ENCODE measurements around the gene TPM1. TPM values are rescaled to one million over a fixed set of nuclear protein-coding genes. Genes with fewer than 3 reads are reported as not detected.

TPM1 gene
- polyA plus RNA-seq, 4 donors, result 269 to 542 (median 382) TPM

DNA sequence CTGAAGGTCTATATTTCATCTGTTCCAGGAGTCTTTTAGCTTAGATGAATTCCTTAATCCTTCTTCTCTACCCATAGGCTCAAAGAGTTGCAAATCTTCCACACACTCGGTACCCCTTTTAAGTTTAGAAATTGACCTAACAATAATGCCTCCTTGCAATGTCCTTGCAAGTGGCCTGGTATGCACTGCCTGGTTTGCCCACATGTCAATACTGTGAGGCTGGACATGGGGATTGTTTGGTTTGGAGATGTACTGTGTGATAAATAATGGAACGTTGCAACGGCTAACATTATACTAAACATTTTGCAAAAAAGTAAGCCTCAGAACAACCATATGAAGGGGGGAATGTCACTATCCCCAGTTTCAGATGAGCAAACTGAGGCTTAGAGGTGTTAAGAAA is 22.4 kb upstream of the TPM1 start:
- no peaks in the 10 kb centered on the region for H3K36me3 ChIP-seq (ENCODE audit: control insufficient read depth in 3 of 3, insufficient read depth in 2 of 3, low read depth in 1 of 3, low read length in 3 of 3)
- peaks cover 0 to 6% of the 10 kb centered on the region in 2 donors for H3K9me3 ChIP-seq (ENCODE audit: control insufficient read depth in 2 of 2, insufficient read depth in 1 of 2, low read depth in 1 of 2, low read length in 1 of 2)
- no peak for FAIRE-seq
- no peak overlapping the region for H3K27ac ChIP-seq (ENCODE audit: low read depth in 1 of 3, low read length in 2 of 3)
- WGBS, 3 donors, result 59 to 68% (median 63%) methylated on average over 3 of the region's 3 CpGs
- no peaks in the 10 kb centered on the region for H3K27me3 ChIP-seq (ENCODE audit: control insufficient read depth in 3 of 3, insufficient read depth in 3 of 3, low read length in 3 of 3)
- no peak overlapping the region for H3K4me3 ChIP-seq (ENCODE audit: low read depth in 1 of 3, low read length in 3 of 3)
- H3K4me1 ChIP-seq (ENCODE audit: control insufficient read depth in 3 of 3, insufficient read depth in 2 of 3, low read depth in 1 of 3, low read length in 2 of 3), result peaks cover 0 to 14% (median 0%) of the 10 kb centered on the region in 3 donors
- no peak for DNase-seq

DNA sequence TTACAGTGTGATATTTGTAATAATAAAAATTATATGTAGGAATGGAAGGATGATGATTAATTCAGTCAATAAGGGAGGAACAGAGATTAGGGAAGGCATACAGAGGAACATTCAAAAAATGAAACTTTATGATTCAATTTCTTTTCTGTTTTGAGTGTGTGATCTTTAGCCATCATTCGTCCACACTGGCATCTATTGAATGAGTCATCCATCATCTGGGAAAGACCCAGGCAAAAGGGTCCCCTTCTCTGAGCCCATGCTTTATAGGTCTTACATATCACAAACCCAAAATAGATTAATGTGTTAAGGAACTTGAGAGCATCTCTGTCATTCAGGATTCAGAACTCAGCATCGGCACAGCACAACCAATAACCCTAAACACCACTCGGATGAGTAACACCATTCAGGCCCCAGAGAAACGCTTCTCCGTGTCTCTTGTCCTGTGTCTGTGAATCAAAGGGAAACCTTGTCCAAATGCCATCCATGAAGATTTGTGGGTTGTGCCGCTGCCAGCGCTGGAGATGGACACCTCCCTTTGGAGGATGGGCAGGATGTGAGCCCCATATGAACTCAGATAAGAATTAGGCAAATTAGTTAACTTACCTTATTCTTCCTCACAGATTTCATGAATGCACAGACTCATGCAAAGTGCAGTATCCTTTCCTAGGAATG is 21.7 kb upstream of the TPM1 start:
- DNase-seq (no peak), FAIRE-seq (no peak)
- WGBS, 3 donors, result 86 to 89% (median 87%) methylated on average over 7 of the region's 7 CpGs
- Histone ChIP-seq H3K4me1 (ENCODE audit: control insufficient read depth in 3 of 3, insufficient read depth in 2 of 3, low read depth in 1 of 3, low read length in 2 of 3) (peaks cover 0 to 9% (median 0%) of the 10 kb centered on the region in 3 donors), H3K9me3 (ENCODE audit: control insufficient read depth in 2 of 2, insufficient read depth in 1 of 2, low read depth in 1 of 2, low read length in 1 of 2) (peaks cover 0 to 6% of the 10 kb centered on the region in 2 donors), H3K27ac (ENCODE audit: low read depth in 1 of 3, low read length in 2 of 3) (no peak overlapping the region), H3K27me3 (ENCODE audit: control insufficient read depth in 3 of 3, insufficient read depth in 3 of 3, low read length in 3 of 3) (no peaks in the 10 kb centered on the region), H3K4me3 (ENCODE audit: low read depth in 1 of 3, low read length in 3 of 3) (no peak overlapping the region), H3K36me3 (ENCODE audit: control insufficient read depth in 3 of 3, insufficient read depth in 2 of 3, low read depth in 1 of 3, low read length in 3 of 3) (no peaks in the 10 kb centered on the region)

- no peak overlapping the region for H3K27ac ChIP-seq (ENCODE audit: low read depth in 1 of 3, low read length in 2 of 3)
- H3K4me3 ChIP-seq (ENCODE audit: low read depth in 1 of 3, low read length in 3 of 3), result no peak overlapping the region
- no peaks in the 10 kb centered on the region for H3K36me3 ChIP-seq (ENCODE audit: control insufficient read depth in 3 of 3, insufficient read depth in 2 of 3, low read depth in 1 of 3, low read length in 3 of 3)
- WGBS, 3 donors, result 78 to 85% (median 79%) methylated on average over 2 of the region's 2 CpGs
- no peak for DNase-seq
- H3K9me3 ChIP-seq (ENCODE audit: control insufficient read depth in 2 of 2, insufficient read depth in 1 of 2, low read depth in 1 of 2, low read length in 1 of 2), result peaks cover 0 to 6% of the 10 kb centered on the region in 2 donors
- no peaks in the 10 kb centered on the region for H3K4me1 ChIP-seq (ENCODE audit: control insufficient read depth in 3 of 3, insufficient read depth in 2 of 3, low read depth in 1 of 3, low read length in 2 of 3)
- FAIRE-seq, result no peak
- no peaks in the 10 kb centered on the region for H3K27me3 ChIP-seq (ENCODE audit: control insufficient read depth in 3 of 3, insufficient read depth in 3 of 3, low read length in 3 of 3)
These were observed 20.4 kb upstream of the TPM1 start for GRCh38 chr15:63022181-63022580.

DNA sequence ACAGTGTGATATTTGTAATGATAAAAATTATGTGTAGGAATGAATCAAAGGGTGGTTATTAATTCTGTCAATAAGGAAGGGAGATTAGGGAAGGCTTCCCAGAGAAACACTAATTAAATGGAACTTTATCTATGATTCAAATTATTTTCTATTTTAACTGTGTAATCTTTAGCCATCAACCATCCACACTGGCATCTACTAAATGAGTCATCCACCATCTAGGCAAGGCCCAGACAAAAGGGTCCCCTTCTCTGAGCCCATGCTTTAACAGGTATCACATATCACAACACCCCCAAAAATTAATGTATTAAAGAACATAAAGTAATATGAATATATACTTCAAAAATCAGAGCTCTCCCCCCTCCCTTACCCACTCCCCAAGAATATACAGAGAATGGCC is 19.9 kb upstream of the TPM1 start:
- H3K4me1 ChIP-seq (ENCODE audit: control insufficient read depth in 3 of 3, insufficient read depth in 2 of 3, low read depth in 1 of 3, low read length in 2 of 3), result no peaks in the 10 kb centered on the region
- H3K36me3 ChIP-seq (ENCODE audit: control insufficient read depth in 3 of 3, insufficient read depth in 2 of 3, low read depth in 1 of 3, low read length in 3 of 3), result no peaks in the 10 kb centered on the region
- no peak for FAIRE-seq
- no peak overlapping the region for H3K4me3 ChIP-seq (ENCODE audit: low read depth in 1 of 3, low read length in 3 of 3)
- DNase-seq, result no peak
- H3K27me3 ChIP-seq (ENCODE audit: control insufficient read depth in 3 of 3, insufficient read depth in 3 of 3, low read length in 3 of 3), result no peaks in the 10 kb centered on the region
- H3K27ac ChIP-seq (ENCODE audit: low read depth in 1 of 3, low read length in 2 of 3), result no peak overlapping the region
- peaks cover 0 to 6% of the 10 kb centered on the region in 2 donors for H3K9me3 ChIP-seq (ENCODE audit: control insufficient read depth in 2 of 2, insufficient read depth in 1 of 2, low read depth in 1 of 2, low read length in 1 of 2)

- no peaks in the 10 kb centered on the region for H3K4me1 ChIP-seq (ENCODE audit: control insufficient read depth in 3 of 3, insufficient read depth in 2 of 3, low read depth in 1 of 3, low read length in 2 of 3)
- no peak overlapping the region for H3K27ac ChIP-seq (ENCODE audit: low read depth in 1 of 3, low read length in 2 of 3)
- no peaks in the 10 kb centered on the region for H3K36me3 ChIP-seq (ENCODE audit: control insufficient read depth in 3 of 3, insufficient read depth in 2 of 3, low read depth in 1 of 3, low read length in 3 of 3)
- DNase-seq (no peak), FAIRE-seq (no peak)
- H3K27me3 ChIP-seq (ENCODE audit: control insufficient read depth in 3 of 3, insufficient read depth in 3 of 3, low read length in 3 of 3), result no peaks in the 10 kb centered on the region
- no peak overlapping the region for H3K4me3 ChIP-seq (ENCODE audit: low read depth in 1 of 3, low read length in 3 of 3)
- no peaks in the 10 kb centered on the region for H3K9me3 ChIP-seq (ENCODE audit: control insufficient read depth in 2 of 2, insufficient read depth in 1 of 2, low read depth in 1 of 2, low read length in 1 of 2)
- 74 to 89% (median 87%) methylated on average over 3 of the region's 3 CpGs for WGBS, 3 donors
These were observed 19.1 kb upstream of the TPM1 start for GRCh38 chr15:63023351-63023945.

DNA sequence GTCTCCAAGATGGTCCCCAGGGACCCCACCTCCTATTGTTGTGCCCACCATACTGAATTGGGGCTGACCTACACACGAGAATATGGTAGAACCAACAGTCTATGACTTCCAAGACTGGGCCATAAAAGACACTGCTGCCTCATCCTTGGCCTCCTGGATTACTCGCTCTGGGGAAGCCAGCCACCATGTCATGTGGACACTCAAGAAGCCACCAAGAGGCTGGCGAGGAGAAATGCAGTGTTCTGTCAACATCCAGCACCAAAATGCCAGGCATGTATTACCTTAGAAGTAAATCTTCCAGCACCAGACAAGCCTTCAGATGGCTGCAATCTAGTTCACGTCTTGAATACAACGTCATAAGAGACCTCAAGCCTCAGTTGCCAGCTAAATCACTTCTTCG is 17.1 kb upstream of the TPM1 start:
- Histone ChIP-seq H3K36me3 (ENCODE audit: control insufficient read depth in 3 of 3, insufficient read depth in 2 of 3, low read depth in 1 of 3, low read length in 3 of 3) (no peaks in the 10 kb centered on the region), H3K27me3 (ENCODE audit: control insufficient read depth in 3 of 3, insufficient read depth in 3 of 3, low read length in 3 of 3) (no peaks in the 10 kb centered on the region), H3K4me1 (ENCODE audit: control insufficient read depth in 3 of 3, insufficient read depth in 2 of 3, low read depth in 1 of 3, low read length in 2 of 3) (no peaks in the 10 kb centered on the region), H3K4me3 (ENCODE audit: low read depth in 1 of 3, low read length in 3 of 3) (no peak overlapping the region), H3K9me3 (ENCODE audit: control insufficient read depth in 2 of 2, insufficient read depth in 1 of 2, low read depth in 1 of 2, low read length in 1 of 2) (no peaks in the 10 kb centered on the region), H3K27ac (ENCODE audit: low read depth in 1 of 3, low read length in 2 of 3) (no peak overlapping the region)
- no peak for FAIRE-seq
- WGBS, 3 donors, result 83 to 93% (median 87%) methylated on average over 6 of the region's 6 CpGs
- no peak for DNase-seq

DNA sequence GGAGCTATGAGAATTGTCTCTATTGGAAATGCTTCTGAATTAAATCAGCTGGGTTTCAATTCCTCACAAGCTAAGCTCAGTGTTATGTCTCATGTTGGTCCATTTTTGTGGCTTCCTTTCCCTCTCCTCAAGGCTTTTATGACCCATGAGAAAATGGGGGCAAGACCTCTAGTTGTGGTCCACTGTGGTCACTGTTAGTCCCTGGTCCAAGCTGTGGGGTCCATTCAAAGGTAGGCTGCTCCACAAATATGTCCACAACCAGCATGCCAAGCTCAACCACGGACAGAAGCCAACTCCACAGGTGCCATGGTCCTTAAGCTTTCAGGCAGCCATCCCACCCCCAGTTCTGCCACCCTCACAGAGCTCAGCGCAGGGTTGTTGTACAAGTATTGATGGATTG is 14.9 kb upstream of the TPM1 start:
- Histone ChIP-seq H3K4me3 (ENCODE audit: low read depth in 1 of 3, low read length in 3 of 3) (no peak overlapping the region), H3K9me3 (ENCODE audit: control insufficient read depth in 2 of 2, insufficient read depth in 1 of 2, low read depth in 1 of 2, low read length in 1 of 2) (no peaks in the 10 kb centered on the region), H3K27ac (ENCODE audit: low read depth in 1 of 3, low read length in 2 of 3) (no peak overlapping the region), H3K36me3 (ENCODE audit: control insufficient read depth in 3 of 3, insufficient read depth in 2 of 3, low read depth in 1 of 3, low read length in 3 of 3) (no peaks in the 10 kb centered on the region), H3K27me3 (ENCODE audit: control insufficient read depth in 3 of 3, insufficient read depth in 3 of 3, low read length in 3 of 3) (no peaks in the 10 kb centered on the region), H3K4me1 (ENCODE audit: control insufficient read depth in 3 of 3, insufficient read depth in 2 of 3, low read depth in 1 of 3, low read length in 2 of 3) (no peaks in the 10 kb centered on the region)
- no peak for DNase-seq
- 86 to 88% (median 88%) methylated on average over 2 of the region's 2 CpGs for WGBS, 3 donors
- no peak for FAIRE-seq

DNA sequence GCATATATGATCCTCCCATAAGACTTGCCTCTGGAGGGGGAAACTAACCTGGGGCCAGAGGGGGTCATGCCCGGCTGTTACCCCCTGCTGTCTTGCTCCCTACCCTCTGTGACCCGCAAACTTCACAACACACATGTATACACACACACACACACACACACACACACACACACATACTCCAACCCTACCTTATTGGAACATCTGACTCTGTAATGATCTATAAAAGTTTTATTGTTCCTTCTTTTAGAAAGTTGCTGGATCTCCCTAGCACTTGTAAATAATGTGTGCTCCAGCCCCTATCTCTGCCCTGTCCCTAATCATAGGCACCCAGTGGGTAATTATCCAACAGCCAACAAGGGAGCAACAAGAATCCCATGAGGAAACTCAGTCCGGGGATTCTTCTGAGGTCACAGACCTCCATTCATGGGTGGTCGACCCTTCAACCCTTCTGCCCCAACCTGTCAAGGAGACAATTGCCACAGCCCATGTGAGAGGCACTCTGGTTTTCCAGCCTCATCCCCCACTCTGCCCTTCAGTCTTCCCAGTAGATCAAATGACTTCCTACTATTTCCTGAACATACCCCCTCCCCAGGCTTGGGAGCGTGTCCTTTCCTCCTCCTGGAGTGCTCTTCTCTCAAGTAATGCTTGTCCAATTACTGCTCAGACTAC is 14.0 kb upstream of the TPM1 start:
- Histone ChIP-seq H3K27ac (ENCODE audit: low read depth in 1 of 3, low read length in 2 of 3) (no peak overlapping the region), H3K4me1 (ENCODE audit: control insufficient read depth in 3 of 3, insufficient read depth in 2 of 3, low read depth in 1 of 3, low read length in 2 of 3) (no peaks in the 10 kb centered on the region), H3K4me3 (ENCODE audit: low read depth in 1 of 3, low read length in 3 of 3) (no peak overlapping the region), H3K27me3 (ENCODE audit: control insufficient read depth in 3 of 3, insufficient read depth in 3 of 3, low read length in 3 of 3) (no peaks in the 10 kb centered on the region), H3K9me3 (ENCODE audit: control insufficient read depth in 2 of 2, insufficient read depth in 1 of 2, low read depth in 1 of 2, low read length in 1 of 2) (no peaks in the 10 kb centered on the region), H3K36me3 (ENCODE audit: control insufficient read depth in 3 of 3, insufficient read depth in 2 of 3, low read depth in 1 of 3, low read length in 3 of 3) (no peaks in the 10 kb centered on the region)
- DNase-seq (no peak), FAIRE-seq (no peak)
- 78 to 83% (median 80%) methylated on average over 5 of the region's 5 CpGs for WGBS, 3 donors

Measured in small intestine (tissue), 7 donors.